Caco-2 (cell line): ENCODE data around the gene GGT5. TPM values are rescaled to one million over a fixed set of nuclear protein-coding genes. Genes with fewer than 3 reads are reported as not detected.
"Not testable (repeated sequence)": the region's sequence is repeated elsewhere in the genome, so short reads cannot be mapped to it uniquely, and the experiment has no call there.

Experiments
- BruUV-seq: library from RNA; stranded (reverse); fragments of 400-500 nt; replicated peaks from 2 replicates; lab custom pipeline; 2021; lab: Mats Ljungman, UMichigan
- CTCF ChIA-PET: fragments of 300-600 bp; sonication (Branson Sonifier 250); formaldehyde crosslinking; loops from one replicate; lab custom pipeline; 2022; ENCODE audit warnings: antibody characterized with exemption; lab: Charles Lee
- POLR2A ChIA-PET: fragments of 300-600 bp; sonication (Branson Sonifier 250); formaldehyde crosslinking; loops from one replicate; lab custom pipeline; 2022; ENCODE audit warnings: antibody characterized with exemption; lab: Charles Lee
- DNase-seq, 2 experiments: peaks; one replicate each; pipeline versions ENCODE4 v3.0.0 to v3.0.0-alpha.2; 2020 to 2022
- H3K27me3 ChIP-seq: replicated peaks from 2 replicates; pipeline ENCODE4 v1.6.0; 2011; ENCODE audit warnings: low read length; ENCODE audit not compliant: control insufficient read depth, insufficient read depth
- H3K36me3 ChIP-seq: 2 replicates; pipeline ENCODE4 v1.5.1; 2011; ENCODE audit warnings: low read length; ENCODE audit not compliant: control insufficient read depth, insufficient read depth
- H3K4me1 ChIP-seq: fragments of 250-450 bp; sonication (Bioruptor Pico); 2 replicates; pipeline ENCODE4 v1.5.1; 2020; ENCODE audit warnings: mild to moderate bottlenecking
- H3K4me3 ChIP-seq: 2 replicates; pipeline ENCODE4 v1.5.1; 2011; ENCODE audit warnings: low read depth, mild to moderate bottlenecking, control low read depth, low read length
- H3K9me3 ChIP-seq: fragments of 250-450 bp; sonication (Bioruptor Pico); 2 replicates; pipeline ENCODE4 v1.5.1; 2020; ENCODE audit warnings: mild to moderate bottlenecking, moderate library complexity
- H3K27ac Mint-ChIP-seq: one replicate; pipeline ENCODE4 v1.8.0; 2022; ENCODE audit warnings: mixed read lengths; ENCODE audit not compliant: unreplicated experiment
- H3K27me3 Mint-ChIP-seq: one replicate; pipeline ENCODE4 v1.8.0; 2022; ENCODE audit warnings: mixed read lengths; ENCODE audit not compliant: insufficient read depth, unreplicated experiment
- H3K36me3 Mint-ChIP-seq: one replicate; pipeline ENCODE4 v1.8.0; 2022; ENCODE audit warnings: mild to moderate bottlenecking, mixed read lengths; ENCODE audit not compliant: insufficient read depth, unreplicated experiment
- H3K4me1 Mint-ChIP-seq: one replicate; pipeline ENCODE4 v1.8.0; 2022; ENCODE audit warnings: low read depth, mixed read lengths; ENCODE audit not compliant: unreplicated experiment
- H3K4me3 Mint-ChIP-seq: one replicate; pipeline ENCODE4 v1.8.0; 2022; ENCODE audit warnings: mild to moderate bottlenecking, moderate library complexity, mixed read lengths; ENCODE audit not compliant: unreplicated experiment
- H3K9me3 Mint-ChIP-seq: one replicate; pipeline ENCODE4 v1.8.0; 2022; ENCODE audit warnings: mixed read lengths; ENCODE audit not compliant: unreplicated experiment
- intact Hi-C: fragments of 100-400 bp; cut with micrococcal nuclease; formaldehyde crosslinking; loops from one replicate; pipeline ENCODE4 v1.10.0; 2022; ENCODE audit not compliant: unreplicated experiment
- total RNA-seq: library from RNA; stranded (reverse); gene quantifications from 2 replicates; pipeline ENCODE4 v1.2.3, GENCODE V29; 2022
- TF ChIP-seq, protein P1 (sequence below), 2 experiments: fragments of 200-600 bp in 1 of 2; IDR thresholded peaks; 1 replicate in 1 of 2; 2 replicates in 1 of 2; pipeline versions ENCODE4 v1.5.1 to v1.8.0; 2011 to 2022; ENCODE audit warnings: antibody characterized with exemption in 1 of 2, control low read depth in 1 of 2, inconsistent platforms in 1 of 2, low read depth in 1 of 2, low read length in 1 of 2, mild to moderate bottlenecking in 1 of 2, moderate library complexity in 1 of 2; ENCODE audit not compliant: insufficient read depth in 1 of 2, severe bottlenecking in 1 of 2, unreplicated experiment in 1 of 2

The GGT5 gene
- total RNA-seq, 1 experiment from 2014 or later: 0.66 TPM

DNA sequence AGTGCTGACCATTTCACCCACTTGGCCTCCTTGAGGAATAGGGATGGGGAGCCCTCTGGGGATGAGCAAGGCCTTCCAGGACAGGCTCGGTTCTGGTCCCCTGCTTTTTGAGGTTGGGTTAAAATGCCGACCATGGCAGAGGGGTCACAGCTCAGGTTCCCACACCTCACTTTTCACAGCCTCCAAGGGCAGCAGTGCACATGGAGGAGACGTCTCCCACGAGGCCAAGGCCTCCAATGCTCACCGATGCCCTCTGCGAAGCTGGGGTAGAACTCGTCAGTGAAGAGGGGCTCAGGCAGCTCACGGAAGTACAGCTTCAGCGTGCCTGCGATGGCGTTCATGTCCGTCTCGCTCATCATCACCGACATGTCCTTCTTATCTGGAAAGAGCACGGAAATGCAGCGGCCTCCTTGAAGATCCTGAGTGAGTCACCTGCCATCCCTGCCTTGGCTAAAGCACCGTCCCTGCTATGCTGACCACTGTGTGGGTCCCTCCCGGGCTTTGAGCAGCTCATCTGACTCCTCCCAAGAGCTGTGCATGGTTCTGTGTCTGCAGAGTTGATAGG lies 17.4 kb upstream of the GGT5 start:
- BruUV-seq, H3K4me1 Mint-ChIP-seq: not testable (repeated sequence)

DNA sequence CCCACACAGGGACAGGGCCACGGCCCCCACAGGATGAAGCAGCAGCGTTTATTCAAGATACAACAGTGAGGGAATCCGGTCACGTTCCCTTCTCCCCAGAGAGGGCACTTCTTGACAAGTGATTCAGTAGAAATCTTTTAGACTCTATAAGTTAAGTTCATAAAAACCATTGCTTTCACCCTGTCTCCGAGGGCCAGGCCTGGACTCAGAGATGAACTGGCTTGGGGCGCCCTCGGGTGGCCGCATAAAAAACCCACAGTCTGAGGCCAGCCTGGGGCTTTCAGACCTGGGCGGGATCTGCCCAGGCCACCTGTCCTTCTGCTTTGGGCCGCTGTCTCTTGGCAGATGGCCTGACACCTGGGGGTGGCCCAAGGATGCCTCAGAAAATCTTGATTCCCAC lies 14.6 kb upstream of the GGT5 start:
- BruUV-seq, H3K4me1 ChIP-seq, H3K4me3 ChIP-seq, POLR2A ChIA-PET, H3K4me1 Mint-ChIP-seq, H3K27me3 ChIP-seq, H3K9me3 ChIP-seq, H3K36me3 Mint-ChIP-seq, H3K27me3 Mint-ChIP-seq, H3K27ac Mint-ChIP-seq, H3K36me3 ChIP-seq, H3K4me3 Mint-ChIP-seq, H3K9me3 Mint-ChIP-seq, CTCF ChIA-PET: not testable (repeated sequence)
- TF ChIP-seq, protein P1, sequence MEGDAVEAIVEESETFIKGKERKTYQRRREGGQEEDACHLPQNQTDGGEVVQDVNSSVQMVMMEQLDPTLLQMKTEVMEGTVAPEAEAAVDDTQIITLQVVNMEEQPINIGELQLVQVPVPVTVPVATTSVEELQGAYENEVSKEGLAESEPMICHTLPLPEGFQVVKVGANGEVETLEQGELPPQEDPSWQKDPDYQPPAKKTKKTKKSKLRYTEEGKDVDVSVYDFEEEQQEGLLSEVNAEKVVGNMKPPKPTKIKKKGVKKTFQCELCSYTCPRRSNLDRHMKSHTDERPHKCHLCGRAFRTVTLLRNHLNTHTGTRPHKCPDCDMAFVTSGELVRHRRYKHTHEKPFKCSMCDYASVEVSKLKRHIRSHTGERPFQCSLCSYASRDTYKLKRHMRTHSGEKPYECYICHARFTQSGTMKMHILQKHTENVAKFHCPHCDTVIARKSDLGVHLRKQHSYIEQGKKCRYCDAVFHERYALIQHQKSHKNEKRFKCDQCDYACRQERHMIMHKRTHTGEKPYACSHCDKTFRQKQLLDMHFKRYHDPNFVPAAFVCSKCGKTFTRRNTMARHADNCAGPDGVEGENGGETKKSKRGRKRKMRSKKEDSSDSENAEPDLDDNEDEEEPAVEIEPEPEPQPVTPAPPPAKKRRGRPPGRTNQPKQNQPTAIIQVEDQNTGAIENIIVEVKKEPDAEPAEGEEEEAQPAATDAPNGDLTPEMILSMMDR (IDR thresholded peaks at IDR 0.05; ENCODE audit: insufficient read depth in 1 of 2, low read depth in 1 of 2, low read length in 1 of 2, severe bottlenecking in 1 of 2, unreplicated experiment in 1 of 2): peak; percentile 51 to 54
- intact Hi-C loops: loop anchor here (2.0 kb wide), 1 partner anchor 71 kb away; no protein-coding TSS in a partner anchor
- DNase-seq: peak; percentile 70 to 86

More for the DNA sequence above, 17.4 kb upstream of the GGT5 start:
- H3K4me3 Mint-ChIP-seq, H3K4me3 ChIP-seq, H3K9me3 Mint-ChIP-seq, H3K4me1 ChIP-seq, H3K27me3 Mint-ChIP-seq, POLR2A ChIA-PET, H3K27ac Mint-ChIP-seq, H3K9me3 ChIP-seq, DNase-seq, H3K27me3 ChIP-seq, H3K36me3 ChIP-seq, CTCF ChIA-PET, H3K36me3 Mint-ChIP-seq, intact Hi-C loops: not testable (repeated sequence)

GRCh38 chr22:24256736-24257135 lies 11.9 kb upstream of the GGT5 start:
- intact Hi-C loops, POLR2A ChIA-PET, H3K36me3 Mint-ChIP-seq: not testable (repeated sequence)

GRCh38 chr22:24256136-24256535 lies 11.3 kb upstream of the GGT5 start:
- BruUV-seq, intact Hi-C loops, CTCF ChIA-PET: not testable (repeated sequence)

More at GRCh38 chr22:24256736-24257135, 11.9 kb upstream of the GGT5 start:
- H3K9me3 Mint-ChIP-seq, H3K27me3 Mint-ChIP-seq, H3K27me3 ChIP-seq, BruUV-seq, H3K27ac Mint-ChIP-seq, H3K4me1 Mint-ChIP-seq, H3K4me3 Mint-ChIP-seq, H3K4me1 ChIP-seq, CTCF ChIA-PET, DNase-seq, H3K9me3 ChIP-seq, H3K4me3 ChIP-seq, H3K36me3 ChIP-seq: not testable (repeated sequence)

GRCh38 chr22:24253126-24253525 lies 8.2 kb upstream of the GGT5 start:
- DNase-seq, H3K4me1 ChIP-seq, H3K4me1 Mint-ChIP-seq, intact Hi-C loops, H3K9me3 ChIP-seq, H3K4me3 Mint-ChIP-seq, H3K4me3 ChIP-seq, CTCF ChIA-PET, H3K27me3 ChIP-seq, H3K36me3 ChIP-seq, H3K36me3 Mint-ChIP-seq, BruUV-seq, POLR2A ChIA-PET, H3K27me3 Mint-ChIP-seq, H3K27ac Mint-ChIP-seq, H3K9me3 Mint-ChIP-seq: not testable (repeated sequence)

More at GRCh38 chr22:24256136-24256535, 11.3 kb upstream of the GGT5 start:
- H3K4me3 ChIP-seq, H3K9me3 ChIP-seq, DNase-seq, H3K27me3 ChIP-seq, H3K4me3 Mint-ChIP-seq, H3K9me3 Mint-ChIP-seq, POLR2A ChIA-PET, H3K36me3 Mint-ChIP-seq, H3K4me1 Mint-ChIP-seq, H3K27me3 Mint-ChIP-seq, H3K36me3 ChIP-seq, H3K4me1 ChIP-seq, H3K27ac Mint-ChIP-seq: not testable (repeated sequence)

- H3K4me1 ChIP-seq, DNase-seq, H3K36me3 ChIP-seq, CTCF ChIA-PET, H3K36me3 Mint-ChIP-seq, H3K9me3 ChIP-seq, H3K4me3 ChIP-seq, H3K27me3 ChIP-seq, H3K4me1 Mint-ChIP-seq, H3K27me3 Mint-ChIP-seq, H3K9me3 Mint-ChIP-seq, POLR2A ChIA-PET, H3K27ac Mint-ChIP-seq, H3K4me3 Mint-ChIP-seq, intact Hi-C loops, BruUV-seq: not testable (repeated sequence)
Measured at GRCh38 chr22:24251286-24251685, 6.4 kb upstream of the GGT5 start.
